ENCODE measurements around the gene PNLIPRP2. TPM values are rescaled to one million over a fixed set of nuclear protein-coding genes. Genes with fewer than 3 reads are reported as not detected.

PNLIPRP2 gene
- total and polyA plus RNA-seq, 4 donors, result 0.06 to 1.0 (median 0.08) TPM; not detected in 1

- Histone ChIP-seq H3K9ac (ENCODE audit: insufficient read depth in 1 of 2, low read length in 2 of 2) (no peak overlapping the region), H3K9me3 (ENCODE audit: control insufficient read depth in 4 of 4, insufficient read depth in 3 of 4, low read length in 3 of 4) (peaks cover 0 to 13% (median 0%) of the 10 kb centered on the region in 4 donors), H3K27me3 (ENCODE audit: control insufficient read depth in 3 of 3, insufficient read depth in 3 of 3, low read length in 2 of 3) (no peaks in the 10 kb centered on the region), H3K4me3 (no peak overlapping the region), H3K27ac (ENCODE audit: low read depth in 1 of 2, low read length in 1 of 2) (no peak overlapping the region), H3K4me1 (ENCODE audit: control insufficient read depth in 5 of 5, insufficient read depth in 5 of 5, low read length in 5 of 5) (peaks cover 0 to 5% (median 0%) of the 10 kb centered on the region in 5 donors), H3K36me3 (ENCODE audit: control insufficient read depth in 4 of 4, insufficient read depth in 4 of 4, low read length in 4 of 4) (no peaks in the 10 kb centered on the region)
- DNase-seq (no peak), ATAC-seq (ENCODE audit: insufficient read depth, low FRiP score) (no peak)
- TF ChIP-seq CTCF (IDR thresholded peaks at IDR 0.05; ENCODE audit: control extremely low read depth, extremely low read depth), result no peak
- 86 to 91% methylated on average over 2 of the region's 2 CpGs for WGBS, 2 donors
These were observed 7.3 kb upstream of the PNLIPRP2 start for GRCh38 chr10:116613471-116613870.

GRCh38 chr10:116614796-116615195, 6.0 kb upstream of the PNLIPRP2 start:
- no peaks in the 10 kb centered on the region for H3K36me3 ChIP-seq (ENCODE audit: control insufficient read depth in 4 of 4, insufficient read depth in 4 of 4, low read length in 4 of 4)
- H3K27me3 ChIP-seq (ENCODE audit: control insufficient read depth in 3 of 3, insufficient read depth in 3 of 3, low read length in 2 of 3), result no peaks in the 10 kb centered on the region
- no peak overlapping the region for H3K9ac ChIP-seq (ENCODE audit: insufficient read depth in 1 of 2, low read length in 2 of 2)
- DNase-seq (no peak), ATAC-seq (ENCODE audit: insufficient read depth, low FRiP score) (no peak)
- no peak overlapping the region for H3K4me3 ChIP-seq
- WGBS, 2 donors, result 45 to 49% methylated on average over 2 of the region's 2 CpGs
- no peak overlapping the region for H3K27ac ChIP-seq (ENCODE audit: low read depth in 1 of 2, low read length in 1 of 2)
- H3K9me3 ChIP-seq (ENCODE audit: control insufficient read depth in 4 of 4, insufficient read depth in 3 of 4, low read length in 3 of 4), result peaks cover 0 to 11% (median 0%) of the 10 kb centered on the region in 4 donors
- no peaks in the 10 kb centered on the region for H3K4me1 ChIP-seq (ENCODE audit: control insufficient read depth in 5 of 5, insufficient read depth in 5 of 5, low read length in 5 of 5)
- TF ChIP-seq CTCF (IDR thresholded peaks at IDR 0.05; ENCODE audit: control extremely low read depth, extremely low read depth), result no peak

DNA sequence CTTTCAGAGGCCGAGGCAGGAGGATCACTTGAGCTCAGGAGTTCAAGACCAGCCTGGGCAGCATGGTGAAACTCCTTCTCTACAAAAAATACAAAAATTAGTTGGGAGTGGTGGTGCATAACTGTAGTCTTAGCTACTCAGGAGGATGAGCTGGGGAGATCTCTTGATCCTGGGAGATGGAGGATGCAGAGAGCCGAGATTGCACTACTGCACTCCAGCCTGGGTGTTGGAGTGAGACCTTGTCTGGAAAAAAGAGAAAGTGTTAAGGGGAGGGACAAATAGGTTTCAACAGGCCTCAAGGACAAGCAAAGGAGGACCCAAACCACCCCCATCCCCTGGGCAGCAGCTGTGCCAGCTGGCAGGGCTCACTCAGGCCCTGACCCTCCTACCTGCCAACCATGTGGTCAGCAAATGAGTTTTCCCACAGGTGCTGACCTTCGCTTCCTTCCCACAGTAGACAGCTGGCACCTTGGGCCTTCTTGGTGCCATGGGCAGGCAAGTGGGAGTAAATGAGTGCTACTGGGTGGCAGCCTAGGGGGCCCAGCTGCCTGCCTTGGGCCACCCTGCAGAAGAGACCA, 5.5 kb upstream of the PNLIPRP2 start:
- Histone ChIP-seq H3K9me3 (ENCODE audit: control insufficient read depth in 4 of 4, insufficient read depth in 3 of 4, low read length in 3 of 4) (peaks cover 0 to 9% (median 0%) of the 10 kb centered on the region in 4 donors), H3K27ac (ENCODE audit: low read depth in 1 of 2, low read length in 1 of 2) (no peak overlapping the region), H3K36me3 (ENCODE audit: control insufficient read depth in 4 of 4, insufficient read depth in 4 of 4, low read length in 4 of 4) (no peaks in the 10 kb centered on the region), H3K9ac (ENCODE audit: insufficient read depth in 1 of 2, low read length in 2 of 2) (no peak overlapping the region), H3K4me1 (ENCODE audit: control insufficient read depth in 5 of 5, insufficient read depth in 5 of 5, low read length in 5 of 5) (no peaks in the 10 kb centered on the region), H3K4me3 (no peak overlapping the region), H3K27me3 (ENCODE audit: control insufficient read depth in 3 of 3, insufficient read depth in 3 of 3, low read length in 2 of 3) (no peaks in the 10 kb centered on the region)
- 89 to 93% methylated on average over 3 of the region's 3 CpGs for WGBS, 2 donors
- no peak for TF ChIP-seq CTCF (IDR thresholded peaks at IDR 0.05; ENCODE audit: control extremely low read depth, extremely low read depth)
- ATAC-seq (ENCODE audit: insufficient read depth, low FRiP score) (no peak), DNase-seq (no peak)

DNA sequence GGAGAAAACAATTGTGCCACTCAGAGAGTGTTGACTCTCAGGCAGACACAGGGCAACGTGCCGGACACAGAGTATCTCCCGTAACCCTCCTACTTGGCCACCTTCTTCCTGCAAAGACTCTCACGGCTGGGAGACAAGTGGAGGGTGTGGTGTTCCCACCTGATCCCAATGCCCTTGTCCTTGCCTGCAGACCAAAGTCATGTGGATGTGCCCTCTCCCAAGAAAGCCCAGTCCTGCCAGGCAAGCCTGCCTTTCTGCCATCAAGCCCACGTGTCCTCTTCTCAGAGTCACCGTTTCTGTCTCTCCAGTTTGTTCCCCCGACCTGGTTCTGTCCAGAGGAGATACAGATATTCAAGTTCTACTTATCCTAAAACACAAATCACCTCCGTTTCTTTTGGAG, 723 bp downstream of the PNLIPRP2 start:
- 76 to 87% methylated on average over 8 of the region's 8 CpGs for WGBS, 2 donors
- ATAC-seq (ENCODE audit: insufficient read depth, low FRiP score), result no peak

More for the DNA sequence above, 723 bp downstream of the PNLIPRP2 start:
- Histone ChIP-seq H3K36me3 (ENCODE audit: control insufficient read depth in 4 of 4, insufficient read depth in 4 of 4, low read length in 4 of 4) (no peaks in the 10 kb centered on the region), H3K4me3 (no peak overlapping the region), H3K4me1 (ENCODE audit: control insufficient read depth in 5 of 5, insufficient read depth in 5 of 5, low read length in 5 of 5) (no peaks in the 10 kb centered on the region), H3K27ac (ENCODE audit: low read depth in 1 of 2, low read length in 1 of 2) (no peak overlapping the region), H3K9ac (ENCODE audit: insufficient read depth in 1 of 2, low read length in 2 of 2) (no peak overlapping the region), H3K27me3 (ENCODE audit: control insufficient read depth in 3 of 3, insufficient read depth in 3 of 3, low read length in 2 of 3) (peaks cover 0 to 6% (median 3%) of the 10 kb centered on the region in 3 donors), H3K9me3 (ENCODE audit: control insufficient read depth in 4 of 4, insufficient read depth in 3 of 4, low read length in 3 of 4) (peaks cover 0 to 2% (median 0%) of the 10 kb centered on the region in 4 donors)
- DNase-seq, result no peak
- TF ChIP-seq CTCF (IDR thresholded peaks at IDR 0.05; ENCODE audit: control extremely low read depth, extremely low read depth), result no peak
